Loucy (cell line): ENCODE measurements around the gene KLHDC10.

ENCODE experiments used
- H2AFZ ChIP-seq: fragments of 200-600 bp; sonication (generic); 2 replicates; pipeline ENCODE4 v1.6.0; 2016; ENCODE audit warnings: antibody characterized with exemption, mild to moderate bottlenecking, low read length, moderate library complexity
- H3F3A ChIP-seq: fragments of 200-600 bp; 2 replicates; pipeline ENCODE4 v1.6.0; 2016; ENCODE audit warnings: antibody characterized with exemption, low read depth, mild to moderate bottlenecking
- H3K27me3 ChIP-seq: fragments of 200-600 bp; sonication (generic); 2 replicates; pipeline ENCODE4 v1.6.1; 2014; ENCODE audit warnings: low read length, mild to moderate bottlenecking; ENCODE audit not compliant: insufficient read depth, poor library complexity, severe bottlenecking
- H3K36me3 ChIP-seq: fragments of 200-600 bp; sonication (generic); 2 replicates; pipeline ENCODE4 v1.6.1; 2016; ENCODE audit warnings: low read length; ENCODE audit not compliant: insufficient read depth
- H3K4me1 ChIP-seq: fragments of 200-600 bp; sonication (generic); 2 replicates; pipeline ENCODE4 v1.5.1; 2014; ENCODE audit warnings: low read length, mild to moderate bottlenecking; ENCODE audit not compliant: insufficient read depth, poor library complexity, severe bottlenecking
- H3K4me2 ChIP-seq: fragments of 200-600 bp; sonication (generic); 2 replicates; pipeline ENCODE4 v1.6.0; 2014; ENCODE audit warnings: antibody characterized with exemption, low read length, low read depth, mild to moderate bottlenecking; ENCODE audit not compliant: poor library complexity, severe bottlenecking
- H3K4me3 ChIP-seq: fragments of 200-600 bp; sonication (generic); 2 replicates; pipeline ENCODE4 v1.5.1; 2014; ENCODE audit warnings: low read length, mild to moderate bottlenecking, mixed read lengths; ENCODE audit not compliant: poor library complexity, severe bottlenecking
- H3K79me2 ChIP-seq: fragments of 200-600 bp; sonication (generic); 2 replicates; pipeline ENCODE4 v1.6.1; 2014; ENCODE audit warnings: low read length; ENCODE audit not compliant: insufficient read depth
- H3K9ac ChIP-seq: fragments of 200-600 bp; sonication (generic); 2 replicates; pipeline ENCODE4 v1.6.0; 2014; ENCODE audit warnings: mild to moderate bottlenecking, low read depth, low read length, moderate library complexity; ENCODE audit not compliant: poor library complexity, severe bottlenecking
- H3K9me2 ChIP-seq: fragments of 200-600 bp; sonication (generic); replicated peaks from 2 replicates; pipeline ENCODE4 v1.6.1; 2016; ENCODE audit warnings: low read depth, low read length, mixed read lengths
- H3K9me3 ChIP-seq: fragments of 200-600 bp; sonication (generic); 2 replicates; pipeline ENCODE4 v1.6.1; 2014; ENCODE audit warnings: mild to moderate bottlenecking, antibody characterized with exemption, low read length, low read depth; ENCODE audit not compliant: insufficient read depth
- H4K20me1 ChIP-seq: fragments of 200-600 bp; sonication (generic); 2 replicates; pipeline ENCODE4 v1.6.0; 2014; ENCODE audit warnings: antibody characterized with exemption, low read length, mild to moderate bottlenecking; ENCODE audit not compliant: insufficient read depth, poor library complexity, severe bottlenecking
- EZH2phosphoT487 ChIP-seq: fragments of 200-600 bp; IDR thresholded peaks from 2 replicates; pipeline ENCODE4 v1.6.1; 2018; ENCODE audit warnings: antibody characterized with exemption, mild to moderate bottlenecking, moderate library complexity, borderline replicate concordance
- TF ChIP-seq, protein P1 (sequence below): fragments of 200-600 bp; sonication (generic); conservative IDR thresholded peaks from 2 replicates; pipeline ENCODE4 v1.5.1; 2014; ENCODE audit warnings: mild to moderate bottlenecking, antibody characterized with exemption, low read length

The KLHDC10 gene

DNA sequence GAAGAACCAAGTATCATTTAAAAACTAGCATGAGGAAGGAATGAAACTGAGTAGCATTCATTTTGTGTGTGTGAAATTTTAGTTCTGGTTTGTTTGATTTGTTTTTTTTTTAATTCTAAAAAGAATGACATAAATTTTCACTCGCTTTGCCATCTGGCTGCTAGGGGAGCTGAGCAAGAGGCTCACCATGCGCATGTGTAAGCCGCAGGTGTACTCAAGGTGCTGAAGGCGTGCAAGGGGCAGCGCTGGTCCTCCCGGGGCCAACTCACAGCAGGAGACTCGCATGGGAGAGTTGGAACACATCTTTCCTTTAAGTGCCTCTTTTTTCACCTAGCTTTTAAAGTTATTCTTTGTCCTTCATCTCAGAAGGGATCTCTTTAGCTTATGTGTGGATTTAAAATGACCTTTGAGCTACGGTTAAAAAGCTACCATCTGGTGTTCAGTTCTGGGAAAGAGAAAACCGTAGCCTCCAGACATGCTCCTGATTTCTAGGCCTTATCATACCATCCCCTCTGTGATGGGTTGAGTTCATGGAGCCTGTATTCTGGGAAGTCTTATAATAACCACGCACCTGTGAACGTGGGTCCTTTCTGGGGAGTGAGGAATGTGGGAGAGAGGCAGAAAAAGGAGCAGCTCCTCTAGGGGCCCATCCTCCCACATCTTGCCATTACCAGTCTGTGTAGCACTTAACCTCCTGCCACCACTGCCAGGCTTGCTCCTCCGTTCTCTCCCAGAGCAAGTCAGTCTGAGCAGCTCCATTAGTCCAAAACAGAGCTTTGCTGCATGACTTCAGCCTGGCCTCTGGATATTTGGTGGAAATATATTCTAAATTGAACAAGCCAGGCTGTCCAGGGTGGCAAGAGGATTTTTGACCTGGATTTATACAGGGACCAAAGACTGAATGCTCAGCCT is 61.9 kb downstream of the KLHDC10 start:
- Histone ChIP-seq H3K27me3 (no peaks in the 10 kb centered on the region), H3K4me3 (no peak overlapping the region), H3K36me3 (peaks cover 30% of the 10 kb centered on the region; the same call in 1 of the 2 replicates), H3F3A (no peaks in the 10 kb centered on the region), H3K4me2 (no peak overlapping the region), H3K9ac (no peak overlapping the region), H3K4me1 (peaks cover 21% of the 10 kb centered on the region), H2AFZ (no peak overlapping the region), H4K20me1 (no peaks in the 10 kb centered on the region), H3K9me3 (no peaks in the 10 kb centered on the region), H3K79me2 (no peaks in the 10 kb centered on the region), H3K9me2 (no peaks in the 10 kb centered on the region)
- TF ChIP-seq, protein P1, sequence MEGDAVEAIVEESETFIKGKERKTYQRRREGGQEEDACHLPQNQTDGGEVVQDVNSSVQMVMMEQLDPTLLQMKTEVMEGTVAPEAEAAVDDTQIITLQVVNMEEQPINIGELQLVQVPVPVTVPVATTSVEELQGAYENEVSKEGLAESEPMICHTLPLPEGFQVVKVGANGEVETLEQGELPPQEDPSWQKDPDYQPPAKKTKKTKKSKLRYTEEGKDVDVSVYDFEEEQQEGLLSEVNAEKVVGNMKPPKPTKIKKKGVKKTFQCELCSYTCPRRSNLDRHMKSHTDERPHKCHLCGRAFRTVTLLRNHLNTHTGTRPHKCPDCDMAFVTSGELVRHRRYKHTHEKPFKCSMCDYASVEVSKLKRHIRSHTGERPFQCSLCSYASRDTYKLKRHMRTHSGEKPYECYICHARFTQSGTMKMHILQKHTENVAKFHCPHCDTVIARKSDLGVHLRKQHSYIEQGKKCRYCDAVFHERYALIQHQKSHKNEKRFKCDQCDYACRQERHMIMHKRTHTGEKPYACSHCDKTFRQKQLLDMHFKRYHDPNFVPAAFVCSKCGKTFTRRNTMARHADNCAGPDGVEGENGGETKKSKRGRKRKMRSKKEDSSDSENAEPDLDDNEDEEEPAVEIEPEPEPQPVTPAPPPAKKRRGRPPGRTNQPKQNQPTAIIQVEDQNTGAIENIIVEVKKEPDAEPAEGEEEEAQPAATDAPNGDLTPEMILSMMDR = no peak
- TF ChIP-seq EZH2phosphoT487 = no peak

DNA sequence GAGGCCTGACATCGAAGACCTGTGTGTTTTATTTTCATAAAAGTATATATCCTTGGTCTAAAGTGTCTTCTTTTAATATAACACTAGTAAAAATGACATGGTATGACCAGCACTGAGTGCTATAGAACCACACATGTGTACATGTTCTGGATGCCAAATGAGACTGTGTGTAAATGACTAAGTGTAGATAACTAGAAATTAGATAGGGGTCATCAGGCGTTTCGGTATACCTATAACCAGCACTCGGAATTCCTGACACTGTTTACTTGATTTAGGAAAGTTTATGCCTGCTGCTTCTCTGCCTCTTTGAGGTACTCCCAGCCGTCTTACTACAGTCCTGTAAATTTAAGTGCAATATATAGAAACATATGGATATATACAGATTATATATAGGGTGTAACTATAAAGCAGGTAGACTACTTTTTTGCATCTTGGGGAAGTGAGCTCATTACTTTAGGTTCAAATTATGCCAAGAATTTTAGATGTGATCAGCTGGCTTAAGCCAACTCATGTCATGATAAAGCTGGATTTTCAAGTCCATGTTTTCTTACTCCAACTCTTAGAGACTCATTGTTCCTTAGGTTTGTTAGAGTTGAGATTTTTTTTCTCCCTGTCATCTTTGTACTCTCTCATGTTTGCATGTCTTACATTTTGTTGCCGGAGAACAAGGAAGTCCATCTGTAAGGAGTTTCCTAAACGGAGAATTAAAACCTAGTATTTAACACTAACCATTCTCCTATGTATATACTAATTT is 62.9 kb downstream of the KLHDC10 start:
- Histone ChIP-seq H3K4me1 (peaks cover 21% of the 10 kb centered on the region), H4K20me1 (no peaks in the 10 kb centered on the region), H3K36me3 (peaks cover 31% of the 10 kb centered on the region; the same call in 1 of the 2 replicates), H3K9me2 (no peaks in the 10 kb centered on the region), H3K27me3 (no peaks in the 10 kb centered on the region), H3K4me3 (no peak overlapping the region), H3K9ac (no peak overlapping the region), H3K79me2 (no peaks in the 10 kb centered on the region), H3K4me2 (no peak overlapping the region), H3K9me3 (no peaks in the 10 kb centered on the region), H3F3A (no peaks in the 10 kb centered on the region), H2AFZ (no peak overlapping the region)
- TF ChIP-seq, protein P1 = no peak
- TF ChIP-seq EZH2phosphoT487 = no peak

DNA sequence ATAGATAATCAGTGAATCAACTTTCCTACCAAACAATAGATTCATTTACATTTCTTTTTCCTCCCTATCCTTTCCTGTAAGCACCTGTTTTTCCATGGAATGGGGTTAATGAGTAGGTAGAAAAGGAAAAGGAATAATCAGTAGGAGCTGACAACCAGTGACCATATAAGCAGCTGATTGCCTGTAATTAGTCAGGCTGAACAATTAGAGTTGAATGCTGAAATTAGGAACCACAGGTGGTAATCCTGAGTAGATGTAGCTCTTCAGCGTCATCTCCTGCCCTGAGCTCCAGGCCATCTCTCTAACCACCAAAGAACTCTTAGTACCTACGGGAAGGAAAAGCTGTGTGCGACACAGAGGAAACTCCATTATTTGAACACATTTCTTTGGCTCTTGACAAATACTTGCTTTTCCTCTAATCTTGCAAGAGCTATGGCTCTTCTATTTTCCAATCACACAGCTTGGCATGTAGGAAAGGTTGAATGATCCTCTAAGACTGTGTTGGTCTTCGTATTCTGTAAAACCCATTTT is 63.8 kb downstream of the KLHDC10 start:
- Histone ChIP-seq H3K79me2 (no peaks in the 10 kb centered on the region), H3K27me3 (no peaks in the 10 kb centered on the region), H3K4me1 (peaks cover 21% of the 10 kb centered on the region), H3K9ac (no peak overlapping the region), H3K4me2 (no peak overlapping the region), H3K36me3 (peaks cover 28% of the 10 kb centered on the region; the same call in 1 of the 2 replicates), H4K20me1 (no peaks in the 10 kb centered on the region), H3F3A (no peaks in the 10 kb centered on the region), H3K9me3 (no peaks in the 10 kb centered on the region), H3K9me2 (no peaks in the 10 kb centered on the region), H2AFZ (no peak overlapping the region), H3K4me3 (no peak overlapping the region)
- no peak for TF ChIP-seq EZH2phosphoT487
- TF ChIP-seq, protein P1 = no peak
